ENCODE results near the gene ALDOA.

DNA sequence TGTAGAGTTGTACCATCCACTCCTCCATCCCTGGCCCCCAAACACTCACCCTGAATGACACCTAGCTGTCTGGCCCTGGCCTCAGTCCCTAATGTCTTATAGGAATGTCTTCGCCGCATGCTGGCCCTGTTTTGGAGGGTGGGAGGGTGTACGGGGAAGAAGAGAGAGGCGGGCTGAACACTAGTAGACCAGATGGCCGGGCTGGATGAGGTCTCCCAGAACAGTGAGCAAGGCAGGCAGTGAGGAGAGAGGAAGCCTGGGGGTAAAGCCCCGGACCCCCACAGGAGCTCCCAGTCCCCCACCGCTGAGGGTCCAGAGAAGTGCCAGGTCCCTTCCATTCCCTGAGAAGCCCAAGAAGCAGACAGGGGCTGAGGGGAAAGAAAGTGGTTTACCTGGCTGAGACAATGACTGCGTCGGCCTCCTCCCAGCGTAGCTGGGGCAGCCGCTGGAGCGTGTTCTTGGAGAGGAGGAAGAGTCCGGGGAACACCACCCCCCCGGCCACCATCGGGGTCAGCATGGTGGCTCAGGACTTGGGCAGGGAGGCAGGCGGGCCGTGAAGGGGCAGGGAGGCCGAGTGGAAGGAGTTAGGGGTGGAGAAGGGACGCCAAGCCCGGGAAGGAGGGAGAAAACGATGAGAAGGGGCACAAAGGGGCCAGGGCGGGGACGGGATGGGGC is 35.4 kb upstream of the ALDOA start:
- TF ChIP-seq EP300 (IDR thresholded peaks at IDR 0.05) (no peak), POLR2AphosphoS5 (IDR thresholded peaks at IDR 0.05) (no peak)
- TF ChIP-seq, protein P1, sequence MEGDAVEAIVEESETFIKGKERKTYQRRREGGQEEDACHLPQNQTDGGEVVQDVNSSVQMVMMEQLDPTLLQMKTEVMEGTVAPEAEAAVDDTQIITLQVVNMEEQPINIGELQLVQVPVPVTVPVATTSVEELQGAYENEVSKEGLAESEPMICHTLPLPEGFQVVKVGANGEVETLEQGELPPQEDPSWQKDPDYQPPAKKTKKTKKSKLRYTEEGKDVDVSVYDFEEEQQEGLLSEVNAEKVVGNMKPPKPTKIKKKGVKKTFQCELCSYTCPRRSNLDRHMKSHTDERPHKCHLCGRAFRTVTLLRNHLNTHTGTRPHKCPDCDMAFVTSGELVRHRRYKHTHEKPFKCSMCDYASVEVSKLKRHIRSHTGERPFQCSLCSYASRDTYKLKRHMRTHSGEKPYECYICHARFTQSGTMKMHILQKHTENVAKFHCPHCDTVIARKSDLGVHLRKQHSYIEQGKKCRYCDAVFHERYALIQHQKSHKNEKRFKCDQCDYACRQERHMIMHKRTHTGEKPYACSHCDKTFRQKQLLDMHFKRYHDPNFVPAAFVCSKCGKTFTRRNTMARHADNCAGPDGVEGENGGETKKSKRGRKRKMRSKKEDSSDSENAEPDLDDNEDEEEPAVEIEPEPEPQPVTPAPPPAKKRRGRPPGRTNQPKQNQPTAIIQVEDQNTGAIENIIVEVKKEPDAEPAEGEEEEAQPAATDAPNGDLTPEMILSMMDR (IDR thresholded peaks at IDR 0.05) = no peak
